Omental fat pad (tissue), 4 donors: ENCODE data around the gene ITM2C. TPM values are rescaled to one million over a fixed set of nuclear protein-coding genes. Genes with fewer than 3 reads are reported as not detected.

Experiments used
- ATAC-seq: fragments of 150-250 bp; one replicate; pipeline ENCODE4 v1.9.1; 2016; ENCODE audit warnings: mild to moderate bottlenecking, moderate library complexity; ENCODE audit not compliant: low FRiP score
- DNase-seq: peaks from one replicate; pipeline ENCODE4 v3.0.0-alpha.2; 2019; ENCODE audit warnings: low spot score
- total RNA-seq, 4 donors: library from RNA; depleted of rRNA; stranded (reverse); fragments of >200 nt; gene quantifications; one replicate each; pipeline ENCODE4 v1.1.0, GENCODE V29; 2016
- TF ChIP-seq, protein P1 (sequence below), 3 donors: fragments of 450-650 bp; IDR thresholded peaks; one replicate each; pipeline ENCODE4 v1.5.1; 2016 to 2017; ENCODE audit warnings: antibody characterized with exemption in 3 of 3, mild to moderate bottlenecking in 3 of 3, moderate library complexity in 2 of 3

ITM2C gene
- total RNA-seq, 4 donors from 2014 or later, result 17.9 to 35.9 (median 28.8) TPM

DNA sequence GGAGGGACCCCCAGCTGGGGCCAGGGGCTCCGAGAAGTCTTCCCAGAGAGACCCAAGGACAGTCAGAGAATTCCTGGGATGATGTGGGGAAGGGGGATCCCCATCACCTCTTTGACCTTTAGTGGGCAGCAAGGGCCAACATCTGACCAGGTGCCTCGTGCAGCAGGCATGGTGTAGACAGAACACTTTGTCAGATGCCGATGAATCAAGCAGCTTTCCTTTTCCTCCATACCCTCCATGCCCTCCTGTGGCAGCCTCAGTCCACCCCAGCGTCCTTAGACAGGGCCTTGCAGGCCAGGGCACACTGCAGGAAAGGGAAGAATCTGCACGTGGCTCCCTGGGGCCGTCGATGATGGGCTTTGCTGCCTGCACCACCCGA is 34.0 kb downstream of the ITM2C start:
- TF ChIP-seq, protein P1, sequence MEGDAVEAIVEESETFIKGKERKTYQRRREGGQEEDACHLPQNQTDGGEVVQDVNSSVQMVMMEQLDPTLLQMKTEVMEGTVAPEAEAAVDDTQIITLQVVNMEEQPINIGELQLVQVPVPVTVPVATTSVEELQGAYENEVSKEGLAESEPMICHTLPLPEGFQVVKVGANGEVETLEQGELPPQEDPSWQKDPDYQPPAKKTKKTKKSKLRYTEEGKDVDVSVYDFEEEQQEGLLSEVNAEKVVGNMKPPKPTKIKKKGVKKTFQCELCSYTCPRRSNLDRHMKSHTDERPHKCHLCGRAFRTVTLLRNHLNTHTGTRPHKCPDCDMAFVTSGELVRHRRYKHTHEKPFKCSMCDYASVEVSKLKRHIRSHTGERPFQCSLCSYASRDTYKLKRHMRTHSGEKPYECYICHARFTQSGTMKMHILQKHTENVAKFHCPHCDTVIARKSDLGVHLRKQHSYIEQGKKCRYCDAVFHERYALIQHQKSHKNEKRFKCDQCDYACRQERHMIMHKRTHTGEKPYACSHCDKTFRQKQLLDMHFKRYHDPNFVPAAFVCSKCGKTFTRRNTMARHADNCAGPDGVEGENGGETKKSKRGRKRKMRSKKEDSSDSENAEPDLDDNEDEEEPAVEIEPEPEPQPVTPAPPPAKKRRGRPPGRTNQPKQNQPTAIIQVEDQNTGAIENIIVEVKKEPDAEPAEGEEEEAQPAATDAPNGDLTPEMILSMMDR (IDR thresholded peaks at IDR 0.05), result no peak
- ATAC-seq (no peak), DNase-seq (no peak)

DNA sequence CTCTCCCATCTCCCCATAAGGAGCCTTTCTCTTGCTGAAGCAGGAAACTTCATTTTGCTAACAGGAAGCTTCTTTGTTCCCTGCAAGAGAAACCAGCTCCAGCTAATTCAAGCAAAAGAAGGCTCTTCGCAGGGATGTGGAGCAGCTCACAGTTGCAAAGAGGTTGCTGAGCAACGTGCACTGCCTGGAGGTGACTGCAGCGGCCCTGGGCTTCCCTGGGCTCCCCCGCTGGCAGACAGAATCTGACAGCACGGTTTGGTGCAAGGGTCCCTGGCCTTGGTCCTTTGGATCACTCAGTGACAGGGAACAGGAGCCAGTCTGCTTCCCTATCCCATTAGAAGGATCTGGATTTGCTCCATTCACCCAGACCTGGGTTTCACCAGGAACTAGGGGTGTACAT is 34.5 kb downstream of the ITM2C start:
- no peak for ATAC-seq
- no peak for DNase-seq
- TF ChIP-seq, protein P1 (IDR thresholded peaks at IDR 0.05), result no peak

DNA sequence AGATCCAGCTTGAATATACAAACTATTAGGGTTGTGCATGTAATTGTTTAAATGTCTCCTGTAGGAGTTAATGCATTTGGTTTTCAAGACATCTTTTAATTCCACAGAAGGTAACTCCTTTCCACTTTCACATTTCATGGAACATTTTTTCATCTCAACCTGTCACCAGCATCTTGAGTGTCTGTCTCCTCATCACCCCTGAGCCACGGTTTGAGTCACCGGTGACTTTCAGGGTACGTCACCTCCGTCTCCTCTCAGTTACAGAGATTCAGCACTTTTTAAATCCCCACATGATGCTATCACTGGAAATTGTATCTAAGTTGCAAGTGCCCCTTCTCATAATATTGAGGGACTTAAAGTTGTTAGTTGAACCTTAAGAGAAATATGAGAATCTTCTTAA is 35.0 kb downstream of the ITM2C start:
- TF ChIP-seq, protein P1 (IDR thresholded peaks at IDR 0.05), result no peak
- no peak for DNase-seq

DNA sequence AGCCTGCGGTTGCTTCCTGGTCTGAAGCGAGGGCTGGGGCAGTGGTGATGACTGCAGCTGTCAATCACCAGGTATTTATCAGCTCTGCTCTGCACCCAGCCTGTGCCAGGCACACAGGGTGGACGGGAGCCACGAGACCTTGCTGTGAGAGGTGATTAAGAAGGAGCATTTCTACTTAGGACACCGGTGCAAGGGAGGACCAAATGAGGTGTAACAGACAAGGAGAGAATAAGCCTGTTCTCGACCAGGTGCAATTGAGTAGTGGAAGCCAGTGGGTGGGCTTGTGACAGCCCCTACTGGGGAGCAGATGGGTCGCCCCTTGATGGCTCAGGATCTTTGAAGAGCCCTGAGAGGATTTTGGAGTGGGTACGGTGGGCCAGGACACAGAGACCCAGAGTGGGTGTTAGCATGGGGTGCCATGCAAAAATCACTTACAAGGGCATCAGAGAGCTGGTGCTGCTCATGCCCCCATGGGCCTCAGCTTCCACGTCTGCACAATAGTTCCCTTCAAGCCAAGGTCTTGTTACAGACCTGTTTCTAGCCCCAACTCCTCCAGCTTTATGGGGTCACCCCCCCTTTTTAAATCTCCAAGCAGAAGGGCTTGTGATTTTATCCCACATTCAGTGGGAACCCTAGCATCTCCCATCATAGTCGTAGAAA is 35.7 kb downstream of the ITM2C start:
- DNase-seq (no peak), ATAC-seq (no peak)
- TF ChIP-seq, protein P1 (IDR thresholded peaks at IDR 0.05), result no peak

More for the DNA sequence above, 35.0 kb downstream of the ITM2C start:
- ATAC-seq, result no peak

DNA sequence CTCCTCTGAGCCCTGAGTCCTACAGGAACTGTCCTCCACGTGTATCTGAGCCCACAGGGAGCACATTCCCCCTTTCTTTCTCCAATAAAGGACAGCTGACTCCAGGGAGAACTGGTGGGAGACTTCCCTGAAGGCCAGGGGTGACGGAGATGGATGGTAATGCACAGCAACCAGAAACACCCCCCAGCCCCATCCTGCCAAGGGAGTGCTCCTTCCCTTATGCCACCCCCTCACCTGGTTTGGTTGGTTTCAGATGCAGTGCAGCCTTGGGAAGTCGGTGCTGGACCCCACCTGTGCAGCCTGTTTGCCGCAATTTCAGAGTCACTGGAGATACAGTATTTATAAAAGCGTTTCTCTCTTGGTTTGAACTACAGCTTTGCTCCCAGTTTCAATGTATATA is 36.3 kb downstream of the ITM2C start:
- TF ChIP-seq, protein P1 (IDR thresholded peaks at IDR 0.05), result no peak
- no peak for DNase-seq
- ATAC-seq, result no peak

DNA sequence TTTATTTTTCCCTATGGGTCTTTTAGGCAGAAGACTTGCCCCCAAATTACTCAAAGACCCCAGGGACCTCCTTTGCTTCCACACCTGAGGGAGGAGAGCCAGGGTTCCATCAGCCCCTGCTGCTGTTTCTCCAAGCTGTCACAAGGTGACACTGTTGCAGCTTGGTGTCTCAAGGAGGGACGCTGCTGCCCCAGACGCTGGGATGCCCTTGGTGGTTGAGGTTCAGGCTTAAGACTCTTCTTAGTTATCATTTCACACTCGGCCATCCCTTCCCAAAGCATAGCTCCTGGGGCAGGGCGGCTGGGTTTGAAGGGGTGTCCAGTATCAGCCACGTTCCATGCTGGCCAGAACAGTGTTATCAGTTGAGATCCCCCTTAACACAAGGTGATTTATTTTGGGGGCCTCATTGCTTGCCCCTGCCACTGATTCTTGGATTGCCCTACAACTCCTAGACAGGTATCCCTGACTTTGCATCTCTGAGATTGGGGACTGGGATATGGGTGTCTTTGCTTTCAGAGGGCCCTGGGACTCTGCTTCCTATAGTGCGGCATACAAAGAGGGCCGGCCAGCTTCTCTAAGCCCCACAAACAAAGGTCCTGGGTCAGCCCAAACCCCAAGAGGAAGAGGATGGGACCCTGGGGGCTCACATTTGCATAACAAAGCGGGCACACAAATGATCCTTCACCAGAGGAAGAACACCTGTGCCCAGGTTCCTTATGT is 37.6 kb downstream of the ITM2C start:
- TF ChIP-seq, protein P1 (IDR thresholded peaks at IDR 0.05), result no peak
- DNase-seq (no peak), ATAC-seq (no peak)
